Lung (tissue), 12 donors: Measurements from ENCODE around the gene PROM1. TPM values are rescaled to one million over a fixed set of nuclear protein-coding genes. Genes with fewer than 3 reads are reported as not detected.
A peak's percentile ranks its signal among the peaks of the same experiment; 100 is the strongest.

Experiments
- ATAC-seq: fragments of 200-7000 bp; cut with Tn5 transposase; one replicate; pipeline ENCODE4 v1.9.1; 2020; ENCODE audit warnings: moderate number of reproducible peaks; ENCODE audit not compliant: insufficient read depth, low FRiP score
- DNase-seq, 3 donors: peaks; one replicate each; pipeline ENCODE4 v3.0.0-alpha.2; 2013 to 2017
- H3K27ac ChIP-seq, 2 donors: one replicate each; pipeline ENCODE4 v1.5.1; 2013; ENCODE audit warnings: mild to moderate bottlenecking in 2 of 2, moderate library complexity in 2 of 2, control low read depth in 1 of 2, inconsistent platforms in 1 of 2, low read depth in 1 of 2, low read length in 1 of 2
- H3K27me3 ChIP-seq, 3 donors: one replicate each; pipeline ENCODE4 v1.5.1; 2013; ENCODE audit warnings: low read length in 2 of 3; ENCODE audit not compliant: control insufficient read depth in 3 of 3, insufficient read depth in 3 of 3
- H3K36me3 ChIP-seq, 4 donors: one replicate each; pipeline ENCODE4 v1.5.1; 2013; ENCODE audit warnings: low read length in 4 of 4, mild to moderate bottlenecking in 1 of 4, moderate library complexity in 1 of 4; ENCODE audit not compliant: control insufficient read depth in 4 of 4, insufficient read depth in 4 of 4
- H3K4me1 ChIP-seq, 5 donors: one replicate each; pipeline ENCODE4 v1.5.1; 2013; ENCODE audit warnings: low read length in 5 of 5, mild to moderate bottlenecking in 2 of 5, moderate library complexity in 1 of 5; ENCODE audit not compliant: control insufficient read depth in 5 of 5, insufficient read depth in 5 of 5
- H3K4me3 ChIP-seq: one replicate; pipeline ENCODE4 v1.5.1; 2013; ENCODE audit warnings: mild to moderate bottlenecking, control low read depth, moderate library complexity
- H3K9ac ChIP-seq, 2 donors: one replicate each; pipeline ENCODE4 v1.5.1; 2013; ENCODE audit warnings: low read length in 2 of 2, control low read depth in 1 of 2; ENCODE audit not compliant: insufficient read depth in 1 of 2
- H3K9me3 ChIP-seq, 4 donors: one replicate each; pipeline ENCODE4 v1.5.1; 2013; ENCODE audit warnings: low read length in 3 of 4, mild to moderate bottlenecking in 1 of 4, moderate library complexity in 1 of 4; ENCODE audit not compliant: control insufficient read depth in 4 of 4, insufficient read depth in 3 of 4
- WGBS, 2 donors: extraction: QIAGEN DNeasy Blood & Tissue Kit; methylation state at CpG; one replicate each; pipeline ENCODE4 v1.1.7; 2013; 5-methylcytosine and 5-hydroxymethylcytosine counted together
- polyA plus RNA-seq, 2 donors: library from polyadenylated mRNA; stranded (reverse); fragments of 200-250 nt; gene quantifications; one replicate each; pipeline ENCODE4 v1.2.1, GENCODE V29; 2013
- total RNA-seq, 2 donors: library from RNA; depleted of rRNA in 1 of 2; stranded (reverse); fragments of >200 nt in 1 of 2; gene quantifications; one replicate each; pipeline ENCODE4 v1.2.1, GENCODE V29; 2014 to 2021
- TF ChIP-seq, protein P1 (sequence below): IDR thresholded peaks from 2 replicates; pipeline ENCODE4 v1.5.1; 2012; ENCODE audit warnings: mild to moderate bottlenecking; ENCODE audit errors: control extremely low read depth, extremely low read depth
- donor health status: control.
- donor health status: control.
- donor health status: Bipolar disorder and iron deficiency.
- donor health status: healthy.
- donor health status: DM: yes; HTN: yes; CAD: no.

PROM1 gene
- total and polyA plus RNA-seq, 4 donors = 6.7 to 49.5 (median 27.6) TPM

DNA sequence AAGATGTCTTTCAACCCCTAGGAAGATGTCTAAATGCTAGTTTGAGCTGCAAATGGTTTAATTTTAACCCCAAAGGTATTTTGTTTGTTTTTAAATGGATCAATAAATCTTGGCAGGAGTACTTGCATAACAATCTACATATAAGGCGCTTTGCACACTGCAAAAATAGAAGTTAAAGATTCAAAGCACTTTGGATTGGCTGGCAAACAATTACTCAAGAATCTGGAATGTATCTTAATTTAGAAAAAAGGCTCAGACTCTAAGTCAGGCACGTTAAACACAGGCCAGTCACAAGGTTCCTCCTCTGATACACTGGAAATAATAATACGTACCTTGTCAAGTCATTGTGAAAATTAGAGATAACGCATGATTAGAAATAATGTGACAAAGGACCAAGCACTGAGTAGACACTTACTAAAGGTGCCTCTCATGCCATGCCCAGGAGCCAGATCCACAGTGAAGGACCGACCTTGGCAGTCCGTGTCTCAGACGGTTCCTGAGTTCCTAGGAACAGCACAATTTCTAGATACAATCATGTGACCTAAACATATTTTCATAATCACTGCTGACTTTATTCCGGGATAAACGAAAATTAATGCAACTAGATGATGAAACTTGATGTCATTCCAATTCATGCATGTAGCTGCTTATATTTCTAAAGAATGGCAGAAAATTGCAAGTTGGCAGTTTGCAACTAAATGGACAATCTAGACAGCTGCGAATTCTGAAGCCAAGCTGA lies 49.6 kb downstream of the PROM1 start:
- no peaks in the 10 kb centered on the region for H3K36me3 ChIP-seq
- no peak overlapping the region for H3K4me3 ChIP-seq
- ATAC-seq (peak; percentile 58), DNase-seq (peak in 2 of 3 donors; percentile 73 to 77)
- H3K4me1 ChIP-seq = peaks cover 0 to 17% (median 6%) of the 10 kb centered on the region in 5 donors
- TF ChIP-seq, protein P1, sequence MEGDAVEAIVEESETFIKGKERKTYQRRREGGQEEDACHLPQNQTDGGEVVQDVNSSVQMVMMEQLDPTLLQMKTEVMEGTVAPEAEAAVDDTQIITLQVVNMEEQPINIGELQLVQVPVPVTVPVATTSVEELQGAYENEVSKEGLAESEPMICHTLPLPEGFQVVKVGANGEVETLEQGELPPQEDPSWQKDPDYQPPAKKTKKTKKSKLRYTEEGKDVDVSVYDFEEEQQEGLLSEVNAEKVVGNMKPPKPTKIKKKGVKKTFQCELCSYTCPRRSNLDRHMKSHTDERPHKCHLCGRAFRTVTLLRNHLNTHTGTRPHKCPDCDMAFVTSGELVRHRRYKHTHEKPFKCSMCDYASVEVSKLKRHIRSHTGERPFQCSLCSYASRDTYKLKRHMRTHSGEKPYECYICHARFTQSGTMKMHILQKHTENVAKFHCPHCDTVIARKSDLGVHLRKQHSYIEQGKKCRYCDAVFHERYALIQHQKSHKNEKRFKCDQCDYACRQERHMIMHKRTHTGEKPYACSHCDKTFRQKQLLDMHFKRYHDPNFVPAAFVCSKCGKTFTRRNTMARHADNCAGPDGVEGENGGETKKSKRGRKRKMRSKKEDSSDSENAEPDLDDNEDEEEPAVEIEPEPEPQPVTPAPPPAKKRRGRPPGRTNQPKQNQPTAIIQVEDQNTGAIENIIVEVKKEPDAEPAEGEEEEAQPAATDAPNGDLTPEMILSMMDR = no peak
- H3K9me3 ChIP-seq = no peaks in the 10 kb centered on the region
- peak overlapping the region in 1 of 2 donors; percentile 5 for H3K9ac ChIP-seq
- no peak overlapping the region for H3K27ac ChIP-seq
- peaks cover 0 to 11% (median 0%) of the 10 kb centered on the region in 3 donors for H3K27me3 ChIP-seq
- 41 to 43% methylated on average over 10 of the region's 10 CpGs for WGBS, 2 donors

DNA sequence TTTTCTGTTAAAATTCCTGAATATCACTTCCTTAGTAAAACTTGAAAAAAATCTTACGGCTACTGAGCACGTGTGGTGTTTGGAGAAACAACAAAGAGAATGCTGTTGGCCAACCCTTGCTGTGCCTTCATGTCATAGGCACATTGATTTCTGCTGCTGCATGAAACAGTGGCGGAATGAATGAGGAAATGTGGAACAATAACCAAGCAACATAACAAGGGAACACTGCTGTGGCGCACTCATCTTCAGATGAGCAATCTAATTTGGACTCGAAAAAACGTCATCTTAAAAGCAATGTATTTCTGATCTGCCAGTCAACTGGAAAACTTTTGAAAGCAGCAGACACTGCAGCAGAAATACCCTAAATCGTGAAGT lies 51.4 kb downstream of the PROM1 start:
- no peak overlapping the region for H3K9ac ChIP-seq
- no peak overlapping the region for H3K27ac ChIP-seq
- 43 to 64% methylated on average over 7 of the region's 7 CpGs for WGBS, 2 donors
- H3K27me3 ChIP-seq = peaks cover 0 to 8% (median 0%) of the 10 kb centered on the region in 3 donors
- H3K9me3 ChIP-seq = no peaks in the 10 kb centered on the region
- H3K36me3 ChIP-seq = no peaks in the 10 kb centered on the region
- H3K4me1 ChIP-seq = peaks cover 0 to 22% (median 7%) of the 10 kb centered on the region in 5 donors
- H3K4me3 ChIP-seq = no peak overlapping the region
- DNase-seq (no peak), ATAC-seq (no peak)
- TF ChIP-seq, protein P1 = no peak

DNA sequence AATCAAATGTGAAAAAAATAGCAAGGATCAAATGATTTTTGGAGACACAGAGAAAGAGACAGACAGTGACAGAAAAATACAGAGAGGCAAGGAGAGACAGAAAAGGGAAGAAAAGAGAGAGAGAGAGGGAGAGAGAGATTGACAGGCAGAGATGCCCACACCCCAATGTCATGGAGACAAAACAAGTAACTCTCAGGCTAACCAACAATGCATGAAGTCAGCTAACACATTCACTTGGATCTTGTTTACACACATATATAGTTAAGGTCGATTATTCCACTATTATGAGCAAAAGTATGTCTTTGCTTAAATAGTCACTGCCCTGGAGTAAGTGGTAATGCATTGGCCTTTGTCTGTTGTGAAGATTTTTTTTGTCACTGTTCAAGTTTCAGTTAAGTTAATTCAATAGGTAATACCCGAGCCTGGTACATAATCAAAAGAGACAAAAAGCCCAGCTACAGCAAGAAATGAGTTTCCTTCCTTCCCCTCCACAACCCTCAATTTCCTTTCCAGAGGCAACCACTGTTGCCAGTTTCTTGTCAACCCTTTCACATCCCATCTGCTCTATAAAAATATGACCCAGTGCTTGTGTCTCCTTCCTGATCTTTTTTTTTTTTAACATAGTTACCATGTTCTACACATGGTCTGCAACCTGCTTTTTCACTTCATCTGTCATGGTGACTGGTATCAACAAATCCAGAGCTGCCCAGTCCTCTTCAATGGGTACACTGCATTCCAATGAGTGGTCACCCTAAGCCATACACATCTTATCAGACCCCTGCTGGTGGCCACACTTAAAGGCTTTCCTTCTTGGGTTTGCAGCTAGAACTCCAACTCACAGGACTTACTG lies 52.1 kb downstream of the PROM1 start:
- H3K27me3 ChIP-seq = peaks cover 0 to 8% (median 0%) of the 10 kb centered on the region in 3 donors
- no peak overlapping the region for H3K4me3 ChIP-seq
- H3K9ac ChIP-seq = no peak overlapping the region
- WGBS, 2 donors = 14 to 34% methylated on average over 2 of the region's 2 CpGs
- H3K9me3 ChIP-seq = no peaks in the 10 kb centered on the region
- H3K36me3 ChIP-seq = no peaks in the 10 kb centered on the region
- no peak for ATAC-seq
- H3K27ac ChIP-seq = no peak overlapping the region
- TF ChIP-seq, protein P1 = no peak
- H3K4me1 ChIP-seq = peaks cover 0 to 28% (median 7%) of the 10 kb centered on the region in 5 donors
- peak in 1 of 3 donors; percentile 45 for DNase-seq
